HUES64 (cell line): ENCODE data around the gene AP1G2. TPM values are rescaled to one million over a fixed set of nuclear protein-coding genes. Genes with fewer than 3 reads are reported as not detected.
"Not testable (repeated sequence)": the region's sequence is repeated elsewhere in the genome, so short reads cannot be mapped to it uniquely, and the experiment has no call there.

Experiments used
- H3K27ac ChIP-seq: 2 replicates; pipeline ENCODE4 v1.7.0; 2013; ENCODE audit warnings: low read depth, low read length, inconsistent platforms
- H3K27me3 ChIP-seq: 2 replicates; pipeline ENCODE4 v1.6.1; 2013; ENCODE audit warnings: mild to moderate bottlenecking, low read length; ENCODE audit not compliant: insufficient read depth
- H3K36me3 ChIP-seq: 2 replicates; pipeline ENCODE4 v1.6.1; 2013; ENCODE audit warnings: mild to moderate bottlenecking, low read length; ENCODE audit not compliant: insufficient read depth
- H3K4me1 ChIP-seq: 2 replicates; pipeline ENCODE4 v1.6.1; 2013; ENCODE audit warnings: mild to moderate bottlenecking, low read length, moderate library complexity; ENCODE audit not compliant: insufficient read depth
- H3K4me3 ChIP-seq: 2 replicates; pipeline ENCODE4 v1.5.1; 2013; ENCODE audit warnings: mild to moderate bottlenecking, low read length, moderate library complexity
- H3K9ac ChIP-seq: 2 replicates; pipeline ENCODE4 v1.6.1; 2013; ENCODE audit warnings: mild to moderate bottlenecking, low read depth, low read length
- H3K9me3 ChIP-seq: 2 replicates; pipeline ENCODE4 v1.6.1; 2013; ENCODE audit warnings: low read depth, low read length; ENCODE audit not compliant: insufficient read depth
- whole genome bisulfite sequencing: fragments of 150-250, 120-280 bp; methylation state at CpG from one replicate; pipeline ENCODE4 v1.1.7; 2013; ENCODE audit warnings: missing lambda C conversion rate; 5-methylcytosine and 5-hydroxymethylcytosine counted together
- polyA plus RNA-seq, 2 experiments: library from polyadenylated mRNA; stranded (reverse); fragments of 50-300 nt; gene quantifications; one replicate each; pipeline ENCODE4 v1.2.3, GENCODE V29; 2013

The AP1G2 gene
- 36.2 TPM for polyA plus RNA-seq (2013, experiment 1 of 2)
- 41.1 TPM for polyA plus RNA-seq (2013, experiment 2 of 2)

GRCh38 chr14:23567186-23568020 lies at the start of gene AP1G2:
Gene AP1G2, minus strand, starts transcription at chr14:23567791. Its CDS starts 477 bp downstream, at chr14:23567314.
- Histone ChIP-seq H3K9me3 (no peaks in the 10 kb centered on the region), H3K36me3 (peaks cover 34% of the 10 kb centered on the region), H3K27ac (peak within 1 kb of the TSS; percentile 53; the same call in 1 of the 2 replicates), H3K4me1 (peaks cover 23% of the 10 kb centered on the region), H3K9ac (peak within 1 kb of the TSS; percentile 72), H3K4me3 (peak within 1 kb of the TSS; percentile 84), H3K27me3 (no peaks in the 10 kb centered on the region)
- WGBS: under 1% methylated on average over 52 of the region's 53 CpGs

GRCh38 chr14:23615856-23616255 lies 48.3 kb upstream of the AP1G2 start:
- H3K36me3 ChIP-seq: no peaks in the 10 kb centered on the region
- H3K27me3 ChIP-seq: no peaks in the 10 kb centered on the region
- H3K27ac ChIP-seq: no peak overlapping the region
- no peaks in the 10 kb centered on the region for H3K4me1 ChIP-seq
- H3K9ac ChIP-seq: no peak overlapping the region
- 74% methylated on average over 5 of the region's 5 CpGs for WGBS
- H3K4me3 ChIP-seq: no peak overlapping the region
- 0 out of 2 replicates have a peak, but pooled peaks cover 2% of the 10 kb centered on the region for H3K9me3 ChIP-seq

GRCh38 chr14:23614395-23614828 lies 46.8 kb upstream of the AP1G2 start:
- Histone ChIP-seq H3K4me3 (no peak overlapping the region), H3K4me1 (no peaks in the 10 kb centered on the region), H3K27ac (no peak overlapping the region), H3K9me3 (0 out of 2 replicates have a peak, but pooled peaks cover 5% of the 10 kb centered on the region), H3K27me3 (no peaks in the 10 kb centered on the region), H3K9ac (no peak overlapping the region), H3K36me3 (no peaks in the 10 kb centered on the region)
- 78% methylated on average over 2 of the region's 2 CpGs for WGBS

GRCh38 chr14:23613242-23614070 lies 45.9 kb upstream of the AP1G2 start:
- WGBS: 82% methylated on average over 6 of the region's 6 CpGs

GRCh38 chr14:23612802-23613201 lies 45.2 kb upstream of the AP1G2 start:
- Histone ChIP-seq H3K27ac (no peak overlapping the region), H3K9me3 (0 out of 2 replicates have a peak, but pooled peaks cover 5% of the 10 kb centered on the region), H3K36me3 (no peaks in the 10 kb centered on the region), H3K27me3 (no peaks in the 10 kb centered on the region), H3K9ac (no peak overlapping the region), H3K4me3 (no peak overlapping the region), H3K4me1 (no peaks in the 10 kb centered on the region)
- 84% methylated on average over 1 of the region's 1 CpG for WGBS

More at GRCh38 chr14:23613242-23614070, 45.9 kb upstream of the AP1G2 start:
- no peaks in the 10 kb centered on the region for H3K36me3 ChIP-seq
- no peaks in the 10 kb centered on the region for H3K4me1 ChIP-seq
- 0 out of 2 replicates have a peak, but pooled peaks cover 5% of the 10 kb centered on the region for H3K9me3 ChIP-seq
- H3K9ac ChIP-seq: no peak overlapping the region
- no peaks in the 10 kb centered on the region for H3K27me3 ChIP-seq
- H3K4me3 ChIP-seq: no peak overlapping the region
- H3K27ac ChIP-seq: no peak overlapping the region

GRCh38 chr14:23612354-23612732 lies 44.8 kb upstream of the AP1G2 start:
- Histone ChIP-seq H3K27ac (no peak overlapping the region), H3K4me1 (no peaks in the 10 kb centered on the region), H3K9ac (no peak overlapping the region), H3K36me3 (no peaks in the 10 kb centered on the region), H3K27me3 (no peaks in the 10 kb centered on the region), H3K9me3 (0 out of 2 replicates have a peak, but pooled peaks cover 5% of the 10 kb centered on the region), H3K4me3 (no peak overlapping the region)
- 71% methylated on average over 4 of the region's 4 CpGs for WGBS

- H3K27ac ChIP-seq: no peak overlapping the region
- no peaks in the 10 kb centered on the region for H3K4me1 ChIP-seq
- WGBS: 61% methylated on average over 4 of the region's 4 CpGs
- no peaks in the 10 kb centered on the region for H3K36me3 ChIP-seq
- H3K27me3 ChIP-seq: no peaks in the 10 kb centered on the region
- H3K9ac ChIP-seq: no peak overlapping the region
- 0 out of 2 replicates have a peak, but pooled peaks cover 5% of the 10 kb centered on the region for H3K9me3 ChIP-seq
- no peak overlapping the region for H3K4me3 ChIP-seq
Measured at GRCh38 chr14:23610815-23611289, 43.3 kb upstream of the AP1G2 start.

- Histone ChIP-seq H3K4me3 (no peak overlapping the region), H3K27ac (no peak overlapping the region), H3K4me1 (no peaks in the 10 kb centered on the region), H3K27me3 (no peaks in the 10 kb centered on the region), H3K36me3 (no peaks in the 10 kb centered on the region), H3K9me3 (0 out of 2 replicates have a peak, but pooled peaks cover 5% of the 10 kb centered on the region), H3K9ac (no peak overlapping the region)
- 84% methylated on average over 2 of the region's 2 CpGs for WGBS
Measured at GRCh38 chr14:23610090-23610814, 42.7 kb upstream of the AP1G2 start.

GRCh38 chr14:23609411-23610089 lies 42.0 kb upstream of the AP1G2 start:
- H3K9ac ChIP-seq, H3K36me3 ChIP-seq, H3K27ac ChIP-seq, H3K4me3 ChIP-seq, H3K27me3 ChIP-seq, H3K9me3 ChIP-seq, H3K4me1 ChIP-seq: not testable (repeated sequence)
- 75% methylated on average over 6 of the region's 7 CpGs for WGBS

GRCh38 chr14:23609001-23609400 lies 41.4 kb upstream of the AP1G2 start:
- Histone ChIP-seq H3K9me3 (0 out of 2 replicates have a peak, but pooled peaks cover 5% of the 10 kb centered on the region), H3K27ac (no peak overlapping the region), H3K4me1 (no peaks in the 10 kb centered on the region), H3K36me3 (no peaks in the 10 kb centered on the region), H3K9ac (no peak overlapping the region), H3K27me3 (no peaks in the 10 kb centered on the region), H3K4me3 (no peak overlapping the region)
- WGBS: 90% methylated on average over 3 of the region's 3 CpGs
